Measurements from ENCODE around the gene SLC36A3.

GRCh38 chr5:151298063-151298855, 5.3 kb downstream of the SLC36A3 start:
- TF ChIP-seq POLR2A (IDR thresholded peaks at IDR 0.05; ENCODE audit: low read depth, low read length) (no peak), TAF1 (IDR thresholded peaks at IDR 0.05; ENCODE audit: borderline replicate concordance, low read depth, low read length) (no peak)

Measured in GM12892 (cell line).